Lower leg skin (tissue), 3 donors: ENCODE data around the gene POMT1.

Source experiments
- CTCF ChIP-seq, 3 donors: fragments of 450-650 bp; IDR thresholded peaks; one replicate each; pipeline ENCODE4 v1.5.1; 2016; ENCODE audit warnings: antibody characterized with exemption in 3 of 3, mild to moderate bottlenecking in 3 of 3, moderate library complexity in 2 of 3
- POLR2A ChIP-seq, 2 donors: fragments of 450-650 bp; IDR thresholded peaks; one replicate each; pipeline ENCODE4 v1.6.1; 2016 to 2017; ENCODE audit warnings: antibody characterized with exemption in 2 of 2, mild to moderate bottlenecking in 1 of 2, moderate library complexity in 1 of 2

- TF ChIP-seq CTCF (IDR thresholded peaks at IDR 0.05) (no peak), POLR2A (IDR thresholded peaks at IDR 0.05) (no peak)
Measured at GRCh38 chr9:131492070-131492469, 10.6 kb upstream of the POMT1 start.
